ENCODE measurements around the gene OR6X1. TPM values are rescaled to one million over a fixed set of nuclear protein-coding genes. Genes with fewer than 3 reads are reported as not detected.

Gene OR6X1, protein sequence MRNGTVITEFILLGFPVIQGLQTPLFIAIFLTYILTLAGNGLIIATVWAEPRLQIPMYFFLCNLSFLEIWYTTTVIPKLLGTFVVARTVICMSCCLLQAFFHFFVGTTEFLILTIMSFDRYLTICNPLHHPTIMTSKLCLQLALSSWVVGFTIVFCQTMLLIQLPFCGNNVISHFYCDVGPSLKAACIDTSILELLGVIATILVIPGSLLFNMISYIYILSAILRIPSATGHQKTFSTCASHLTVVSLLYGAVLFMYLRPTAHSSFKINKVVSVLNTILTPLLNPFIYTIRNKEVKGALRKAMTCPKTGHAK
- total RNA-seq: not detected in 2 replicates

DNA sequence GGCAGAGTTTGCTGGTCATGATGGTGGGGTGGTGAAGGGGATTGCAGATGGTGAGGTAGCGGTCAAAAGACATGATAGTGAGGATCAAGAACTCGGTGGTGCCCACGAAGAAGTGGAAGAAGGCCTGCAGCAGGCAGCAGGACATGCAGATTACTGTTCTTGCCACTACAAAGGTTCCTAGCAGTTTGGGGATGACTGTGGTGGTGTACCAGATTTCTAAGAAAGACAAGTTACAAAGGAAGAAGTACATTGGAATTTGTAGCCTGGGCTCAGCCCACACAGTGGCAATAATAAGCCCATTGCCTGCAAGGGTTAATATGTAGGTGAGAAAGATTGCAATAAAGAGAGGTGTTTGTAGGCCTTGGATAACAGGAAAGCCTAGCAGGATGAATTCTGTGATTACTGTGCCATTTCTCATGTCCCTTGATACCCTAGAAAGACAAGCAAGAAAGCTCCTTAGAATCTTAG, at the start of gene OR6X1:
TSS of gene OR6X1 (minus strand) at position 418 of the 468 bp plus-strand sequence. CDS start at position 418, 0 bp downstream.

DNA sequence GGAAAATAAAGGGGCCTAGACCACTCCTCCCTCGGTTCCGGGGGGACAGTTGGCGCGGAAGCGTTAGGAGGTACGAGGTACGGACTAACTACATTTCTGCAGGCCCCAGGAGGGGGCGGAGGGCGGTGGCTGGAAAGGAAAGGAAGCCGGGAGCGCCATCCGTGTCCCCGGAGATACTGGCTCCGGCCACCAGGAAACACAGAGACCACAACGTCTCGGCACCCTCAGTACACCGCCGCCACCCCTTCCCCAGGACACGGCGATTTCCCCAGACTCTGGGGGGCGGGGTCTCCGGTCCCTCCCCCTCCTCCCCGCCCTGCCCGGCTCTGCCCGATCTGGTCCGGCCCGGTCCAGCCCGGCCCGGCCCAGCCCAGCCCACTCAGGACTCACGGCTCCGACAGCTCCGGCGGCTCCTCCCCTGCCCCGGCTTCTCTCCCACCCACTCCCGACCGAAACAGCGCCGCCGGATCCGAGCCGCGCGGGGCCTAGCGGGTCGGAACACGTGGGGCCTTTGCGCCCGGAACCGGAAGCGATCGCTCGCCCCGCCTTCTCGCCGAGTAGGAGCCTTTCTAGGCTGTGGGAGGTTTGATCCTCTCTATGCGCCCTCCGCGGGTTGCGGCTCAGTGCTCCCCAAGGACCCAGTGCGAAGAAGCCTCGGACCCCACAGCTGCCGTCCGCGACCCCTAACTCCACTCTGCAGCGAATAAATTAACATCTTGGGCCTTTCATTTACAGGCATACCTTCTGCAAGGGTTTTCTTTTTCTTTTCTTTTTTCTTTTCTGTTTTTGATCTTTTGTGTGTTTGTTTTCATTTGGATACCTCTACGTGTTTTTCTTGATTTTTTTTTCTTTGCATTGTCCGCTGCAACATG, 12.9 kb downstream of the OR6X1 start, which contains the start of gene ZNF202:
TSS of gene ZNF202 (minus strand) at position 502 of the 872 bp plus-strand sequence. CDS start 10,772 bp downstream, outside the sequence.

Small RNAs within 50 kb of the gene (small RNA-seq; reads per million reads assigned to genes)
- 3.1 reads per million, percentile 88 among the genes with 10 or more reads in this experiment for gene RNU1-21P

Other genes starting within 250 kb of the OR6X1 start
- gene SCN3B, start 99.9 kb downstream of the OR6X1 start, total RNA-seq: 0.65 and 1.7 TPM in 2 replicates
- 7.5 and 9.6 TPM in 2 replicates for gene ZNF202, start 12.9 kb downstream of the OR6X1 start, total RNA-seq
- gene OR6M1, start 51.8 kb upstream of the OR6X1 start, total RNA-seq: not detected in 2 replicates
- not detected in 2 replicates for gene TMEM225, start 131.2 kb upstream of the OR6X1 start, total RNA-seq
- gene OR8D4, start 147.6 kb upstream of the OR6X1 start, total RNA-seq: not detected in 2 replicates
- gene OR4D5, start 185.1 kb upstream of the OR6X1 start, total RNA-seq: not detected in 2 replicates
- not detected in 2 replicates for gene OR6T1, start 189.3 kb upstream of the OR6X1 start, total RNA-seq
- not detected in 2 replicates for gene OR10S1, start 223.3 kb upstream of the OR6X1 start, total RNA-seq
- gene OR10G6, start 240.6 kb upstream of the OR6X1 start, total RNA-seq: not detected in 2 replicates

Measured in vein endothelial cell (primary cell).